Upper lobe of left lung (tissue), 6 donors: ENCODE results near the gene PSME2. TPM values are rescaled to one million over a fixed set of nuclear protein-coding genes. Genes with fewer than 3 reads are reported as not detected.
A peak's percentile ranks its signal among the peaks of the same experiment; 100 is the strongest.

Source experiments
- ATAC-seq, 2 donors: fragments of 200-7000 bp; cut with Tn5 transposase; one replicate each; pipeline ENCODE4 v1.9.1; 2022; ENCODE audit warnings: mild to moderate bottlenecking in 2 of 2, moderate library complexity in 2 of 2; ENCODE audit not compliant: low FRiP score in 2 of 2
- DNase-seq, 2 donors: peaks; one replicate each; pipeline ENCODE4 v3.0.0-alpha.2; 2019 to 2020
- H3K27ac ChIP-seq, 4 donors: fragments of 200-600 bp; sonication (generic); one replicate each; pipeline ENCODE4 v1.5.1; 2016 to 2019
- H3K27me3 ChIP-seq, 4 donors: fragments of 200-600 bp; sonication (generic); one replicate each; pipeline ENCODE4 v1.5.1; 2017 to 2019
- H3K36me3 ChIP-seq, 4 donors: fragments of 200-600 bp; sonication (generic); one replicate each; pipeline ENCODE4 v1.5.1; 2016 to 2019
- H3K4me1 ChIP-seq, 4 donors: fragments of 200-600 bp; sonication (generic); one replicate each; pipeline ENCODE4 v1.5.1; 2018 to 2019
- H3K4me3 ChIP-seq, 4 donors: fragments of 200-600 bp; sonication (generic); one replicate each; pipeline ENCODE4 v1.5.1; 2017 to 2019; ENCODE audit warnings: mild to moderate bottlenecking in 2 of 4, moderate library complexity in 1 of 4
- H3K9me3 ChIP-seq, 4 donors: fragments of 200-600 bp; sonication (generic); one replicate each; pipeline ENCODE4 v1.5.1; 2018 to 2019
- CTCF ChIP-seq, 6 experiments: fragments of 450-650 bp in 4 of 6; fragments of 200-600 bp in 2 of 6; sonication (generic) in 2 of 6; IDR thresholded peaks; one replicate each; pipeline ENCODE4 v1.5.1; 2016 to 2019; ENCODE audit warnings: antibody characterized with exemption in 6 of 6
- EP300 ChIP-seq, 4 donors: sonication (generic); formaldehyde crosslinking; IDR thresholded peaks; one replicate each; pipeline ENCODE4 v1.5.1; 2017; ENCODE audit warnings: antibody characterized with exemption in 4 of 4, control low read depth in 2 of 4
- POLR2A ChIP-seq, 4 donors: fragments of 450-650 bp; IDR thresholded peaks; one replicate each; pipeline ENCODE4 v1.5.1; 2016 to 2017; ENCODE audit warnings: antibody characterized with exemption in 4 of 4, mild to moderate bottlenecking in 2 of 4
- POLR2AphosphoS5 ChIP-seq, 2 donors: sonication (generic); formaldehyde crosslinking; IDR thresholded peaks; one replicate each; pipeline ENCODE4 v1.5.1; 2017; ENCODE audit warnings: antibody characterized with exemption in 2 of 2
- WGBS, 2 donors: methylation state at CpG; one replicate each; pipeline ENCODE4 v1.1.5; 2017 to 2018; 5-methylcytosine and 5-hydroxymethylcytosine counted together
- total RNA-seq, 6 donors: library from RNA; depleted of rRNA in 4 of 6; stranded (reverse); fragments of >200 nt in 4 of 6; gene quantifications; one replicate each; pipeline versions ENCODE4 v1.1.0 to v1.2.1, GENCODE V29; 2016 to 2021
- donor health status: DM: no; HTN: no; CAD: no; lungs with moderate emphysema.
- donor health status: DM: no; HTN: yes; CAD: no; lungs with severe emphysema.

PSME2 gene
- total RNA-seq, 6 donors from 2014 or later: 58.5 to 144 (median 84.4) TPM

GRCh38 chr14:24160499-24160849 lies 14.1 kb upstream of the PSME2 start:
- H3K27ac ChIP-seq: peak overlapping the region; percentile 89 to 99 (median 90)
- 87 to 96% methylated on average over 3 to 4 of the region's 4 CpGs for WGBS, 2 donors
- no peaks in the 10 kb centered on the region for H3K27me3 ChIP-seq
- no peaks in the 10 kb centered on the region for H3K9me3 ChIP-seq
- no peak for TF ChIP-seq POLR2A (IDR thresholded peaks at IDR 0.05)
- TF ChIP-seq POLR2AphosphoS5 (IDR thresholded peaks at IDR 0.05): no peak
- no peak for TF ChIP-seq CTCF (IDR thresholded peaks at IDR 0.05)
- TF ChIP-seq EP300 (IDR thresholded peaks at IDR 0.05): no peak
- H3K4me3 ChIP-seq: no peak overlapping the region
- ATAC-seq: no peak
- peaks cover 49 to 75% (median 65%) of the 10 kb centered on the region in 4 donors for H3K36me3 ChIP-seq
- H3K4me1 ChIP-seq: peaks cover 30 to 48% (median 31%) of the 10 kb centered on the region in 4 donors
- no peak for DNase-seq

GRCh38 chr14:24159777-24160498 lies 13.5 kb upstream of the PSME2 start:
- no peaks in the 10 kb centered on the region for H3K9me3 ChIP-seq
- 94% methylated on average over 11 of the region's 11 CpGs for WGBS, 2 donors
- H3K36me3 ChIP-seq: peaks cover 49 to 75% (median 65%) of the 10 kb centered on the region in 4 donors
- H3K4me3 ChIP-seq: no peak overlapping the region
- peaks cover 30 to 44% (median 31%) of the 10 kb centered on the region in 4 donors for H3K4me1 ChIP-seq
- TF ChIP-seq EP300 (IDR thresholded peaks at IDR 0.05) (no peak), POLR2A (IDR thresholded peaks at IDR 0.05) (no peak), CTCF (IDR thresholded peaks at IDR 0.05) (no peak), POLR2AphosphoS5 (IDR thresholded peaks at IDR 0.05) (no peak)
- peak overlapping the region; percentile 89 to 99 (median 90) for H3K27ac ChIP-seq
- no peaks in the 10 kb centered on the region for H3K27me3 ChIP-seq
- DNase-seq (no peak), ATAC-seq (no peak)

GRCh38 chr14:24157331-24157730 lies 10.9 kb upstream of the PSME2 start:
- Histone ChIP-seq H3K27me3 (no peaks in the 10 kb centered on the region), H3K4me3 (no peak overlapping the region), H3K27ac (peak overlapping the region in 1 of 4 donors; percentile 11), H3K4me1 (peaks cover 11 to 18% (median 15%) of the 10 kb centered on the region in 4 donors), H3K36me3 (peaks cover 33 to 75% (median 58%) of the 10 kb centered on the region in 4 donors), H3K9me3 (no peaks in the 10 kb centered on the region)
- TF ChIP-seq POLR2A (IDR thresholded peaks at IDR 0.05) (no peak), EP300 (IDR thresholded peaks at IDR 0.05) (no peak), POLR2AphosphoS5 (IDR thresholded peaks at IDR 0.05) (no peak), CTCF (IDR thresholded peaks at IDR 0.05) (no peak)
- DNase-seq: no peak
- WGBS, 2 donors: 94 to 98% methylated on average over 12 of the region's 12 CpGs
- no peak for ATAC-seq

- no peak for TF ChIP-seq POLR2A (IDR thresholded peaks at IDR 0.05)
- no peak for TF ChIP-seq EP300 (IDR thresholded peaks at IDR 0.05)
- TF ChIP-seq POLR2AphosphoS5 (IDR thresholded peaks at IDR 0.05): no peak
- TF ChIP-seq CTCF (IDR thresholded peaks at IDR 0.05): no peak
- Histone ChIP-seq H3K36me3 (peaks cover 35 to 80% (median 61%) of the 10 kb centered on the region in 4 donors), H3K4me3 (no peak overlapping the region), H3K27me3 (no peaks in the 10 kb centered on the region), H3K27ac (no peak overlapping the region), H3K9me3 (no peaks in the 10 kb centered on the region), H3K4me1 (peaks cover 7 to 13% (median 10%) of the 10 kb centered on the region in 4 donors)
- ATAC-seq: no peak
- no peak for DNase-seq
- WGBS, 2 donors: 87 to 92% methylated on average over 1 of the region's 1 CpG
Observed at GRCh38 chr14:24156840-24157239, 10.4 kb upstream of the PSME2 start.

GRCh38 chr14:24155100-24155499 lies 8.7 kb upstream of the PSME2 start:
- Histone ChIP-seq H3K36me3 (peaks cover 49 to 90% (median 73%) of the 10 kb centered on the region in 4 donors), H3K4me1 (peaks cover 0 to 1% (median 0%) of the 10 kb centered on the region in 4 donors), H3K4me3 (no peak overlapping the region), H3K27ac (peak overlapping the region in 1 of 4 donors; percentile 23), H3K27me3 (no peaks in the 10 kb centered on the region), H3K9me3 (no peaks in the 10 kb centered on the region)
- no peak for DNase-seq
- 94 to 96% methylated on average over 7 to 10 of the region's 10 CpGs for WGBS, 2 donors
- no peak for TF ChIP-seq POLR2AphosphoS5 (IDR thresholded peaks at IDR 0.05)
- TF ChIP-seq EP300 (IDR thresholded peaks at IDR 0.05): no peak
- no peak for TF ChIP-seq POLR2A (IDR thresholded peaks at IDR 0.05)
- TF ChIP-seq CTCF (IDR thresholded peaks at IDR 0.05): no peak
- ATAC-seq: no peak
